ENCODE measurements around the gene HDAC3.

The HDAC3 gene

GRCh38 chr5:141585594-141585993, 51.1 kb downstream of the HDAC3 start:
- TF ChIP-seq ZNF843 (tag by site-specific recombination; IDR thresholded peaks at IDR 0.05) (no peak), ZNF221 (tag by site-specific recombination; IDR thresholded peaks at IDR 0.05; ENCODE audit: borderline replicate concordance) (no peak), KLF10 (tag by site-specific recombination; IDR thresholded peaks at IDR 0.05) (no peak), ZNF510 (tag by site-specific recombination; IDR thresholded peaks at IDR 0.05; ENCODE audit: insufficient replicate concordance) (no peak), ZNF416 (tag by site-specific recombination; IDR thresholded peaks at IDR 0.05) (no peak), ZNF311 (tag by site-specific recombination; IDR thresholded peaks at IDR 0.05; ENCODE audit: borderline replicate concordance) (no peak), ZNF514 (tag by site-specific recombination; IDR thresholded peaks at IDR 0.05) (no peak), ZNF626 (tag by site-specific recombination; IDR thresholded peaks at IDR 0.05) (no peak), PBX3 (CRISPR knock-in tag; IDR thresholded peaks at IDR 0.05) (no peak), ZNF785 (tag by site-specific recombination; IDR thresholded peaks at IDR 0.05) (no peak), ZNF394 (tag by site-specific recombination; IDR thresholded peaks at IDR 0.05; ENCODE audit: borderline replicate concordance) (no peak), ZSCAN16 (tag by site-specific recombination; IDR thresholded peaks at IDR 0.05) (no peak), ZBTB11 (tag by site-specific recombination; conservative IDR thresholded peaks at IDR 0.05; ENCODE audit: low read depth) (no peak), ZNF433 (tag by site-specific recombination; IDR thresholded peaks at IDR 0.05; ENCODE audit: low read depth) (no peak), SCRT1 (tag by site-specific recombination; IDR thresholded peaks at IDR 0.05; ENCODE audit: borderline replicate concordance) (no peak), ELK4 (IDR thresholded peaks at IDR 0.05; ENCODE audit: borderline replicate concordance, low read depth, low read length) (no peak)
- Histone ChIP-seq H3K4me1 (ENCODE audit: control insufficient read depth, insufficient read depth, low read length) (no peaks in the 10 kb centered on the region), H3K4me3 (ENCODE audit: low read depth, low read length) (no peak overlapping the region), H3K36me3 (ENCODE audit: control insufficient read depth in 2 of 2, insufficient read depth in 1 of 2, low read length in 2 of 2) (peaks cover 44 to 64% of the 10 kb centered on the region in 2 experiments), H3K9me3 (ENCODE audit: control insufficient read depth, insufficient read depth, low read depth, low read length) (no peaks in the 10 kb centered on the region), H3K27ac (ENCODE audit: extremely low read depth, low read depth, low read length) (no peak overlapping the region)
- ChIA-PET POLR2A (no interaction called here), CTCF (interaction anchor here (1.5 kb wide), 1 partner anchor 21 kb away, joined by 4 read pairs; no protein-coding TSS in a partner anchor)

GRCh38 chr5:141574122-141574510, 62.5 kb downstream of the HDAC3 start:
- no peak overlapping the region for H3K4me3 ChIP-seq (ENCODE audit: low read depth, low read length)
- no peaks in the 10 kb centered on the region for H3K9me3 ChIP-seq (ENCODE audit: control insufficient read depth, insufficient read depth, low read depth, low read length)
- no peaks in the 10 kb centered on the region for H3K4me1 ChIP-seq (ENCODE audit: control insufficient read depth, insufficient read depth, low read length)
- peaks cover 49 to 86% of the 10 kb centered on the region in 2 experiments for H3K36me3 ChIP-seq (ENCODE audit: control insufficient read depth in 2 of 2, insufficient read depth in 1 of 2, low read length in 2 of 2)
- H3K27ac ChIP-seq (ENCODE audit: extremely low read depth, low read depth, low read length) = no peak overlapping the region
- TF ChIP-seq ZNF2 (tag by site-specific recombination; IDR thresholded peaks at IDR 0.05) (no peak), ZNF362 (tag by site-specific recombination; IDR thresholded peaks at IDR 0.05) (no peak), SCRT1 (tag by site-specific recombination; IDR thresholded peaks at IDR 0.05; ENCODE audit: borderline replicate concordance) (no peak), ZNF692 (tag by site-specific recombination; IDR thresholded peaks at IDR 0.05) (no peak), ZNF416 (tag by site-specific recombination; IDR thresholded peaks at IDR 0.05) (no peak)
- ChIA-PET POLR2A (interaction anchor here (0.9 kb wide), 1 partner anchor 63 kb away, joined by 3 read pairs; the partner anchor contains the start of genes HDAC3 and RELL2), CTCF (interaction anchor here (2.8 kb wide), 1 partner anchor 10 kb away, joined by 19 read pairs; no protein-coding TSS in a partner anchor)

Measured in HEK293 (cell line).